NCI-H1694 treated with DMSO at 0.1 percent for 48 hours (cell line): ENCODE data around the gene MS4A8.
"Not testable (repeated sequence)": the region's sequence is repeated elsewhere in the genome, so short reads cannot be mapped to it uniquely, and the experiment has no call there.

Experiments
- DNase-seq: peaks from one replicate; lab custom pipeline; 2025; lab: John Stamatoyannopoulos, UW

MS4A8 gene, protein sequence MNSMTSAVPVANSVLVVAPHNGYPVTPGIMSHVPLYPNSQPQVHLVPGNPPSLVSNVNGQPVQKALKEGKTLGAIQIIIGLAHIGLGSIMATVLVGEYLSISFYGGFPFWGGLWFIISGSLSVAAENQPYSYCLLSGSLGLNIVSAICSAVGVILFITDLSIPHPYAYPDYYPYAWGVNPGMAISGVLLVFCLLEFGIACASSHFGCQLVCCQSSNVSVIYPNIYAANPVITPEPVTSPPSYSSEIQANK

DNA sequence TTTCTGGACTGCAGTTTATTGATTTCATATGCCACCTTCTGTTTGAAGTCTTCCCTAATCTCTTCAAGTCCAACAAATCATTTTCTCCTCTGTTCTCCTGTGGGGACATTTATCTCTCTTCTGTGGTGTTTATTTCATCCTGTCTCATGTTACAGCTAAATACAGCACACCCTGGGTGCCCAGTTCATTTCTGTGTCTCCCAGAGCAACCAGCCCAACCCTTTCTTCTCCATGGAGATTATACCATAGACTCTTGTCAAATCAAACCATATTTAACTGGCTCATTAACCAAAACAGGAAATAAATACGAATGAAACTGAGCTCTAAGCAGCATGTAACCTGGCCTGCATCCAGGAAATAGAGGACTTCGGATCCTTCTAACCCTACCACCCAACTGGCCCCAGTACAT lies at the start of gene MS4A8:
TSS of gene MS4A8 (plus strand) at position 329 of the 408 bp plus-strand sequence. CDS start 1,249 bp downstream, outside the sequence.
- DNase-seq, result no peak

DNA sequence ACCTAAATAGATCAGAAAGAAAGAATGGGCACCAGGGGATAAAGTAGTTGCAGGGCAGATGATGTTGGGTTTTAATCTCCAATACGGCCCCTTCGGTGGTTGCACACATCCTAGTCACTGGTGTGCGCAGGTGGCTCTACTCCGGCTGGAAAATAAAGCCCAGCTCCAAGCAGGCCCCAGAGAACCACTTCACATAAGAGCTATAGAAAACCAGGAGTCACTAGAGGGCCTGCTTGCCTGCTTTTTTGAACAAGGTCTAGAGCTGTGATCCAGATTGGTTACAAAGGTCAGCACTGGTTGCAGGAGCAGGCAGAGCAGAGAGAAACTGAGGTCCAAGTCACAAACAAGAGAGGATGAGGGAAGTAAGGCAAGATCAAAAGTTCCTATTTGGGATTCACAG lies 41.5 kb upstream of the MS4A8 start:
- DNase-seq, result no peak

DNA sequence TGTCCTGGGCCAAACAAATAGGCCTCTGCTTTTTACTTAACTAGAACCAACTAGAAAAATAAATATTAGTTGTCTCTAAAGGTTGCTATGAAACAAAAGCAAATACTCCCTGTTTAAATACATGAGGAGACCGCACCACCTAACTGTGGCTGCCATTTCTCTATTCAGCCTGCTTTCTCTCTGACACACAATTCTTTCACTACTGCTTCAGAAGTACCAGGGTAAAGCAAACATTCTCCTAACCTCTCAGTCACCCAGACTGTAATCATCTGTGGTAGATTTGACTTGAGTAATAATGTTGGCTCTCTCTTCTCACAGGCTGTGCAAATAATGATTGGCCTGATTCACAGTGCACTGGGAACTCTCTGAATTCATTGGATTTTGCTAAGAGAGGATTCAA lies 41.0 kb upstream of the MS4A8 start:
- DNase-seq, result no peak

DNA sequence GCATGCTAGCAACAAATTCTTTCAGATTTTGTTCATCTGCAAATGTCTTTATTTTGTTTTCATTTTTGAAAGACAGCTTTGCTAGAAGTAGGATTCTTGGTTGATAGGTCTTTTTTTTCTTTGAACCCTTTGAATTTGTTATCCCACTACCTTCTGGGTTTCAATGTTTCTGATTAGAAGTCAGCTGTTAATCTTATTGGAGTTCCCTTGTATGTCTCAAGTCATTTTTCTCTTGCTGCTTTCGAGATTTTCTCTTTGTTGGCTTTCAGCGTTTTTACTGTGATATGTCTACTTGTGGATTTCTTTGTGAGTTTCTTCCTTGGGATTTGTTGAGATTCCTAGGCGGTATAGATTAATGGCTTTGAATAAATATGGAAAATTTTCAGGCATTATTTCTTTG lies 27.2 kb upstream of the MS4A8 start:
- no peak for DNase-seq

DNA sequence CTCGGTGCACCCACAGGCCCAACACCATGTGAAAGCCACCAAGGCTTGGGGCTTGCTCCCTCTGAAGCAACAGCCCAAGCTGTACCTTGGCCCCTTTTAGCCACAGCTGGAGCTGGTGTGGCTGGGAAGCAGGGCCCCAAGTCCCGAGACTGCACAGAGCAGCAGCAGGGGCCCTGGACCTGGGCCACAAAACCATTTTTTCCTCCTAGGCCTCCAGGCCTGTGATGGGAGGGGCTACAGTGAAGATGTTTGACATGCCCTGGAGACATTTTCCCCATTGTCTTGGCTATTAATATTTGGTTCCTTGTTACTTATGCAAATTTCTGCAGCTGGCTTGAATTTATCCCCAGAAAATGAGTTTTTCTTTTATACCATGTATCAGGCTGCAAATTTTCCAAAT lies 21.2 kb upstream of the MS4A8 start:
- DNase-seq, result not testable (repeated sequence)

DNA sequence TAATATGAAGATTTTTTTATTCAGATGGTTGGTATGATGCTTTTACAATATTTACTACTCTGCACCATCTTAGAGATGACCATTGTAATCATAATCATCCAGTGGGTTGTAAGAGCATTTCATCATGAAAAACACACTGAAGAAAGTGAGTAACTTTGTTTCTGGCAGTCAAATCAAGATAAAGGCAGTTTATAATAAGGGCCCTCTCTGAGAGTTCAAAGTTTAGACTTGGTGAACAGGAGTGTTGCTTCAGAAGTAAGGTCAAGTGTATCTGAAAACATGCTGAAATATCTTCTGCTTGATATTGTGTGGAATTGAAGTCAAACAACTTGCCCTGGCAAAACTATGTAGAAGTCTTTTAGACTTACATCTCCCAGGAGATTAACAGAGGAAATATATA lies 19.5 kb upstream of the MS4A8 start:
- DNase-seq, result no peak

DNA sequence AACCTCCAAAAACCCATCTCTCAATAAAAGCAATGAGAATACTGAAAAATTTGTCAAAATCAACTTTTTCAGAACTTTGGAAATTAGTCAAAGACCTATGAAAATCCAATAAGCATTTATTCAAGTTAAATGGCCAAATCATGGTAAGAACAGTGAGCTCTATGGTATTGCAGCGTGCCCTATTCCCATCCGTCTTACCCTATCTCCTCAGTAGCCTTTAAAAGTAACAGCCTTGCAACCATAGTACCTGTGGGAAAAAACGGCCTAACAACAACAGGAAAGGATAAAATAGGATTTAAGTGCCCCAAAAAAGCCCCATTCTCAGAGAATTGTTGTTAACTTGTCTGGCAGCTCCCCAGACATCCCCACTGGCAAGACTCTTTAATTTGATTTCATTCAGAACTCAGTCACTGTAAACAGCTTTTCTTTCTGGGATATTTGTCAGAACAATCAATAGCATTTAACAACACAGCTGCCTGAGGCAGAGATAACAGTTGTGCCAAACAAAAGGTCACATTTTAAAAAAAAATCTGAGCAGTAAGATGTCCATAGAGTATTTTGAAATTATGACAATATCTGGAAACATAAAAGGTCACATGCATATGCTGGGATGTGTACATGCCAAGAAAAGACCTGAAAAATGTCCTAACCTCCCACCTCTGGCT lies 18.8 kb upstream of the MS4A8 start:
- DNase-seq, result no peak

DNA sequence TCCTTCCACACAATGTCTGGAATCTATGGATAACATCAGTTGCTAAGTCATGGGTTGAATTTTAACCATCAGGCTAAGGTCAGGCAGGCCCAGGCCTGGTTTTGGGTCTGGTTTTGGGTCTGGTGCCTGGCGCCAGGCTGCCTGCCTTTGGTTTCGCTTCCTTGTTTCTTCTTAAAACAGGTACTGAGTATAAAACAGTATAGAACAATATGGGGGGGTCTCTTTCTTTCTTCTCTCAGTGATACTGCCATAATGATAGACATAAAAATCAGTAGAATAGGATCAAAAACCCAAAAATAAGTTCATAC lies 14.9 kb upstream of the MS4A8 start:
- DNase-seq, result not testable (repeated sequence)

DNA sequence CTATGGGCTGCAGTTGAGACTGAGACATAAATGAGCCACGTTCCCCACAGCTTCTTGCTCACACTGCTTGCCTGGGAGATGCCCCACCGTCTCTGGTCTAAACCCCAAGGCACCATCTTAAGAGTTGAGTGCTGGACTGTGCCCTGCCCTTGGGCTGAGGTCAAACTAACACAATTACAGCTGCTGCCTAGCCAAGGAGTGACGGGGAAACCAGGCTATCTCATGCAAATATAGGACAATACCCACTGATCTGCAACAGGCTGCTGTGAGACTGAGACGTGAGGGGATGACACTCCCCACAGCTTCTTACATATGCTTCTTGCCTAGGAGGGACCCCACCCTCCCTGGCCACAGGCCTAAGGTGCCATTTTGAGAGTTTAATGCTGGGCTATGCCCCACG lies 7.8 kb upstream of the MS4A8 start:
- no peak for DNase-seq

DNA sequence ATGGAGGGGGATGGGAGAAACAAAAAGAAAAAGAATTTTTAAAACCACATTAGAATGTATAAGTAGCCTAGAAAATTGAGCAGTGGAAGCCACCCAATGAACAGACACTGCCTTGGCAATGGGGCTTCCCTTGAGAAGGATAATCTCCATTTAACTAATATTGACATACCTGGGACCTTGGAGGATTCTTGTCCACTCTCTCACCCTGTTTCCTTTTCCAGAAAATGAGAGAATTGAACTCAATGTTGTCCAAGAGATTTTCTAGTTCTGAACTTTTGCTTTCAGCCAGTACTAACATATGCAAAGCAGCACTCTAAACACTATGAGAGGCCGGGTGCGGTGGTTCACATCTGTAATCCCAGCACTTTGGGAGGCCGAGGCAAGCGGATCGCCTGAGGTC lies 524 bp downstream of the MS4A8 start:
- no peak for DNase-seq

DNA sequence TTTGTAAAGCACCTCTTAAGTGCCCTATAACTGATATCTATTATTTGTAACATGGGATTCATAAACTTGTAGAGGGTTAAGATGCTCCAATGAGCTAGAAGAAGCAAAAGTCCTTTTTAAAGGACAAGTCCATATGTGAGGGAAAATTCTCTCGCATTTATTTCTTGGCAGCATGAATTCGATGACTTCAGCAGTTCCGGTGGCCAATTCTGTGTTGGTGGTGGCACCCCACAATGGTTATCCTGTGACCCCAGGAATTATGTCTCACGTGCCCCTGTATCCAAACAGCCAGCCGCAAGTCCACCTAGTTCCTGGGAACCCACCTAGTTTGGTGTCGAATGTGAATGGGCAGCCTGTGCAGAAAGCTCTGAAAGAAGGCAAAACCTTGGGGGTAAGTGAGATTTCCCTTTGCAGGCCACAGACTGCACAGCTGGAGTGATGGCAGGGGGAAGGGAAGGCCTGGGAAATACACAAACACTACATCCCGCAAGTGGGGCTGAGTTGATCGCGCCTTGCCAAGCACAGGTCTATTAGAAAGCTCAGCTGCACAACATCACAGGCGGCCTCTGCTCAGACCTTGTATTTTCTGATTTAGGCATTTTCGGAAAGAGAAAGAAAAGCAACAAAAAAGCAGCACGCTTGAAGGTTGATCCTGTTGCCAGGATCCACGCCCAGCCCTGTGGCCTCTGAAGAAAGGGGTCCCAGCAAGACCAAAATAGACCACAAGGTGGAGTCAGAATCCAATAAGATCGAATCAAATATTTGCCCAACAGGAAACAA lies 1.5 kb downstream of the MS4A8 start:
- peak; percentile 17 for DNase-seq

DNA sequence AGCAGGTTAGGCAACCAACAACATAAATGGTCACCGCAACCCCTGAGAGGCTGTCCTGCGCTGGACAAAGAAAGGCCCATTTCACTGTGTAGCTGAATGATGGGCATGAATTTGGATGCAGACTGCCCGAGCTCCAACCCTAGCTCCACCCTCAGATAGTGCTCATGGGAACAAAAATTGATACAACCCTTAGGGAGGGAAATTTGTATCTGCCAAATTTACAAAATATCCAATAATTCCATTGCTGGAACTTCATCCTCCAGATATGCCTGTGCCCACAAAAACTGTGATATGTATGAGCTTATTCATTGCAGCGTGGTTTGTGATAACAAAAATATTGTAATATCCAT lies 2.0 kb downstream of the MS4A8 start:
- no peak for DNase-seq

DNA sequence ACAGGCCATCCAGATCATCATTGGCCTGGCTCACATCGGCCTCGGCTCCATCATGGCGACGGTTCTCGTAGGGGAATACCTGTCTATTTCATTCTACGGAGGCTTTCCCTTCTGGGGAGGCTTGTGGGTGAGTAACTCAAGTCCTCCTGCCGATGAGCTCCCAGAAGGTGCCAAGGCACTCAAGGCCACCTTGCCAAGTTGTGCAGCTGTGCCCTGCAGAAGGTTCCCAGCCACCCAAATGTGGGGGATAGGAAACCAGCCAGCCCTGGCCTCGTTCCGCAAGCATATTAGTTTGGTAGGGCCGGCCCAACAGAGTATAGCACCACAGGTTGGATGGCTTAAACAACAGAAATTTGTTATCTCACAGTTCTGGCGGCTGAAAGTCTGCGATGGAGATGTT lies 4.0 kb downstream of the MS4A8 start:
- DNase-seq, result no peak

DNA sequence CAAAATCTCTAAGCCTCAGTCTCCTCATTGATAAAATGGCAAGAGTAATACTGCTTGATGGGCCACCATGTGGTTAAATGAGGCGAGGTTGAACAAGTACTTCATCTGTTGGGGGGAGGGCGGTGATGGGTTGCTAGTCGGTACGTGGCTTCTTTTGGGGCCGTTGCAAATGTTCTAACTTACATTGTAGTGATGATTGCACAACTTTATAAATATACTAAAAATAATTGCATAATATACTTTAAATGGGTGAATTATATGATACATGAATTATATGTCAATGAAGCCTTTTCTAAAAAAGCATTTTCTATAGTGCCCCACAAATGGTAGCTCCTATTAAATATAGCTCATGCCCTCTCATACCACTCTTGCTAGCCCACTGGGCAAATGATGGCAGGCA lies 6.5 kb downstream of the MS4A8 start:
- no peak for DNase-seq

DNA sequence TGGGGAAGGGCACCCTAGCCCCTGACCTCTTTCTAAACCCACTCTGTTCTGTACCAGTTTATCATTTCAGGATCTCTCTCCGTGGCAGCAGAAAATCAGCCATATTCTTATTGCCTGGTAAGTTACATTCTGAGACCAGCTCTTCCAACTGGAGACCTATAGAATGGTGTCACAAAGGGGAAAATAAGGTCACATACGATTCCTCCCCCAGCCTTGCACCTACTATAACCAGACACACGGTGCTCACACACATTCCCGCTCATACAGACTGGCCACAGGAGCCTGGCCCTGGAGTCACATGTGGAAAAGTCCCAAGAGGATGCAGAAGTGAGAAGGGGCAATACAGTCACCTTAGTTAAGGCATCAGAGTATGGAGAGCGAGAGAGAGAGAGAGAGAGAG lies 7.5 kb downstream of the MS4A8 start:
- no peak for DNase-seq

DNA sequence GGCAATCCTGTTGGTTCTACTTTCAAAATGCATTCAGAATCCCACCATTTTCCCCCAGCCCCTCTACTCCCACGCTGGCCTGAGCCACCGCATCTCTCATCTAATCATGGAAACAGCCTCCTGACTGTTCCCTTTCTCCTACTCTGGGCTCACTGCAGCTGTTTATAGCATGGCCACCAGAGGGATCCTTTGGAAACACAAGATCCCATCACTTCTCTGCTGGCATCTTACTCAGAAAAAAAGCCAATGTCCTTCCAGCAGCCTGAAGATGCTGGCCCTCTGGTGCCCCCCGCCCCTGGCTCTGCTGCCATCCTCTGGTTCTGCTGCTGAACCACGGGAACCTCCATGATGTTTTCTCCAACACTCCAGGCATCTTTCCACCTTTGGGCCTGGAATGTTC lies 11.1 kb downstream of the MS4A8 start:
- DNase-seq, result no peak

DNA sequence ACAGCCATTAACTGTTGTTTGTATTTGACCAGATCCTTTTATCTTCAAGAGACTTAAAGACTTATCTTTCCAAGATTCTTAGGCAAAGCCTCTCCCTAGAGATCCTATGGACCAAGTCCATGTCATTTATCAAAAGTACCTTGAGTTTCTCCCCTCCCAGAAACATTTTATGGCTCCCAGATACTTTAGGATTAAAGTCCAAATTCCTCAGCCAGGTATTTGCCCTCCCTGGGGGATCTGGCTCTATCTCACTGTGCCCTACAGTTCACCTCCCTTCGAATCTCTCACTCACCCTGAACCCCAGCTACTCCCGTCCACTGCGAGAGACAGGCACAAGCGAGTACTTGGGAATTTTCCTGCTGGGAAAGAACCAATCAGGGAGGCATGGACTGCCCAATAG lies 11.9 kb downstream of the MS4A8 start:
- no peak for DNase-seq

DNA sequence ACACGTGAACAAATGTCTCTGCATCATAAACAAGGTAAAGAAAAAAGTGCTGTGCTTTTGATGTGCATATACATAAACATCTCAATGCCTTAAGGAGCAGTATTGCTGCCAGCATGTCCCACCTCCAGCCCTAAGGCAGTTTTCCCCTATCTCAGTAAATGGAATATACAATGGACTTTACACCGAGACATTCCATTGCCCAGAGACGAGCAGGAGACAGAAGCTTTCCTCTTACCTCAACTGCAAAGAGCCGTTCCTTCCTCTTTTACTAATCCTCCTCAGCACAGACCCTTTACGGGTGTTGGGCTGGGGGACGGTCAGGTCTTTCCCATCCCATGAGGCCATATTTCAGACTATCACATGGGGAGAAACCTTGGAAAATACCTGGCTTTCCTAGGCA lies 14.0 kb downstream of the MS4A8 start:
- DNase-seq, result not testable (repeated sequence)

DNA sequence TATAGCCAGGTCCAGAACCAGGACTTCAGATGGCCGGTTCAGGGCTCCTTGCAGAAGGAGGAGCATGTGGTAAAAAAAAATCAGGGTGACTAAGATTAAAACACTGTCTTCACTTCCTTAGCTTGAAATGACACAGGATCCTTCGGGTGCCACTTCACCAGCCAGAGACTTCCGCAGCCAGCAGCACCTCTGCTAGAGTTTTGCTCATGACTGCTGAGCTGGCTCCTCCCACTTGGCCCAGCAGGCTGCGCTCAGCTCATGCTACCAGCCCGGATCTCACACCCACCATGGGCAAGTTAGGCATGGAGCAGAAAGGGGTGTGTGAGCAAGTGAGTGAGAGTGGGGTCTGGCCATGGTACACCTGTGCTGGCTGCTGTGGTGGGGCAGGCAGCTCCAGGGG lies 18.5 kb downstream of the MS4A8 start:
- no peak for DNase-seq

DNA sequence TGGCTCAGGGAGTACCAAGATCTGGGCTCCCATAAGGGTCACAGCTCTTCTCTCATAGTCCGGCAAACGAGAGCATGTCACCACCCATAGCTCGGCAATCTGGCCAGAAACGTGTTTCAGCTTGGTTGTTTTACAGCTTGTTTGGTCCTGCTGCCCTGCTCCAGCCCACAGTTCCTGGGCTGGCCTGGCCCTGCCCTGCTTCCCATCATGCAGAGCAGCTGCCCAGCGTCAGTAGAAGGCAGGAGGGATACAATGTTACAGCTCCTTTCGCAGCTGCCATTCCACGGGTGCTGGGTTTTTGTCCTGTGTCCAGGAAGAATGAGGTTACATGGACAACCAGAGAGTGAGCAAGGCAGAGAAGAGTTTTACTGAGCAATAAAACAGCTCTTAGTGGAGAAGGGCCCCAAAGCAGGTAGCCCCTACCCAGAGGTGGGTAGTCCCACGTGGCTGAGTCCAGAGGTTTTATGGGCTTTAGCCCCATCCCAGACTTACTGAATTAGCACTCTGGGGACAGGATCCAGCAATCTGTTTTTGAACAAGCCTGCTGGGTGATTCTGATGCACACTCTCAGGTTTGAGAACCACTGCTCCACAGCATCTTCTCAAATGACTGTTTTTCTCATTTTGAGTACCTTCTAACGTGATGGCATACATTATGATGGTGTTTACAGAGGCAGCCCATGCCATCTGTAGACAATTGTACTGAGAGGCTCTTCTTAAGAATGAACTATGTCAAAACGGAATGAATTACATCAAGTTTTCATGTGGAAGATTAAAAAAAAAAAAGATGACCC lies 19.3 kb downstream of the MS4A8 start:
- DNase-seq, result no peak

DNA sequence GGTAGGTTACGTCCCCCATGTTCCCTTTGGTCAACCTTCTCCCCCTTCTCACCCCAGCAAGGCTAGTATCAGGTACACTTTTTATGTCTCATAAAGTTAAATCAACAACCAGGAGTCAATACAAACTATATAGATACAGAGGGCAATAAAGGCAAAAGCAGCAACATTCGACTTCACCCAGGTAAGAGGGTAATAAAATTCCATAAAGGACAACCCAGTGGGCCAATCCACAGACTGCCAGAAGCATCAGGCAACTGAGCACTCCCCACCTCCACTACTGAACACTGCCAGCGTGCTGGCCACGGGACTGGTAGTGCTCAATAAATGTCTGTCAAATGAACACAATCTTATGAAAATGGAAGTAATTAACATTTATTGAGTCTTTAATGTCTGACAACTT lies 20.0 kb downstream of the MS4A8 start:
- DNase-seq, result no peak

DNA sequence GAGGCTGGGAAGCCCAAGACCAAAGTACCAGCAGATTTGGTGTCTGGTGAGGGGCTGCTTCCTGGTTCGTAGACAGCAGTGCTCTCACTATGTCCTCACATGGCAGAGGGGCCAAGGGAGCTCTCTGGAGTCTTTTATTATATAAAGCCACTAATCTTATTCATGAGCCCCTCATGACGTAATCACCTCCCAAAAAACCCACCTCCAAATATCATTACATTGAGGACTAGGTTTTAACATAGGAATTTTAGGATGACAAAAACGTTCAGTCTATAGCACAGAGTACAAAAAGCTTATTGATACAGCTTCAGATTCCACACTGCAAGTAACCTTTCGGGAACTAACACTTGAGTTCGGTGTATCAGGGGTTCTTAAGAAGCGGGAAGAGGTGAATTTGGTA lies 21.0 kb downstream of the MS4A8 start:
- no peak for DNase-seq

DNA sequence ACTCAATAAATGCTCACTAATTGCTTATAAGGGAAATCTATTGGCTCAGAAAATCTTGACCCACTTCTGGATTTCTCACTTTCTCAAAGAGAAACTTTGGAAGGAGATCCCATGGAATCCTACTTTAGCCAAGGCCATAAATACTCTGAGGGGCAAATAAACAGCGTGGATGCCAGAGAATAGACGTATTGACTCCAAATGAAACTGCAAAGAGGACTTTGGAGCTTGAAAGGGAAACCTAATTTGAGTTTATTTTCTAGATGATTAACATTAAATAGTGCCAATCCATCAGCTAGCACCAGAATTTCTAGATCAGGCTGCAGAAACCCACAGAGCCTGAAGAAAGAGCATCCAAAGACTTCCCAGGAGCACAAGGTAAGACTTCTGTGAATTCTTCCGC lies 25.0 kb downstream of the MS4A8 start, which contains the start of gene MS4A18:
TSS of gene MS4A18 (plus strand) at position 301 of the 400 bp plus-strand sequence.
- DNase-seq, result no peak
